ENCODE measurements around the gene MBTPS1. TPM values are rescaled to one million over a fixed set of nuclear protein-coding genes. Genes with fewer than 3 reads are reported as not detected.

Gene MBTPS1
- total RNA-seq, 1 donor from 2014 or later, result 85.9 TPM

DNA sequence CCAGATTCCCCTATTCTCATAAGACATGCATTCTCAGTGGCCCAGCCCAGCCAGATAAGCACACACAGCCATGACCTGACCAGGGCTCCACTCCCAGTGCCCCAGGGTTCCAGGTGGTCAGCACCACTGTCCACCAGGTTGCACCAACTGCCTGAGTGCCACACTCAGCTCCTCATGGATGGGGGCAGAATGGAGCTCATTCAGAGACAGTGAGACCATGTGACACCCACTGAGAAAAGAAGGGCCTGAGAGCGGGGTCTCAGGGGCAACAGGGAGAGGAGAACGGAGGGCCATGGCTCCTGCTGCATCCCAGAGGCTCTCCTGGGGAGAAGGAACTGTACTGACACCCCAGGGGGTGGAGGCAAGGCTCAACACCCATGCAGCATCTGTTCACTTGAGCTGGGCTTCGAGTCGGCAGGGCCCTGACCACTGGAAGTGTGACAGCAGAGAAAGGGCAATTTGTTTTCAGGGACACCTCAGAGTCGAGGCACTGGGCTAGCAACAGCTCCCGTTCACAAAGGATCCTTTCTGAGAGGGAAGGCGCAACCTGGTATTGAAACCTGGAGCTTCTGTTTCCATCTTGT is 55.4 kb downstream of the MBTPS1 start:
- H3K27me3 ChIP-seq (ENCODE audit: insufficient read depth, low read length), result no peaks in the 10 kb centered on the region
- no peak overlapping the region for H3K27ac ChIP-seq (ENCODE audit: low read depth, low read length)
- H3K27ac Mint-ChIP-seq (ENCODE audit: unreplicated experiment), result no peak overlapping the region
- H3K9me3 Mint-ChIP-seq (ENCODE audit: unreplicated experiment), result no peaks in the 10 kb centered on the region
- FAIRE-seq (no peak), DNase-seq (ENCODE audit: low read depth) (no peak)
- peaks cover 21% of the 10 kb centered on the region for H3K36me3 Mint-ChIP-seq (ENCODE audit: low read depth, unreplicated experiment)
- peaks cover 5% of the 10 kb centered on the region for H4K20me1 ChIP-seq (ENCODE audit: insufficient read depth, low read length)
- H3K4me2 ChIP-seq (ENCODE audit: low read length), result no peak overlapping the region
- H2AFZ ChIP-seq (ENCODE audit: low read depth, low read length), result no peak overlapping the region
- H3K4me3 Mint-ChIP-seq (ENCODE audit: unreplicated experiment), result no peak overlapping the region
- no peak for TF ChIP-seq EZH2 (IDR thresholded peaks at IDR 0.05; ENCODE audit: insufficient read depth, low read length)
- no peak for TF ChIP-seq CTCF (IDR thresholded peaks at IDR 0.05; ENCODE audit: insufficient read depth, low read depth, low read length)
- H3K36me3 ChIP-seq (ENCODE audit: insufficient read depth, low read length), result peaks cover 28% of the 10 kb centered on the region
- H3K27me3 Mint-ChIP-seq (ENCODE audit: low read depth, unreplicated experiment), result no peaks in the 10 kb centered on the region
- no peak overlapping the region for H3K9ac ChIP-seq (ENCODE audit: low read length)
- H3K4me1 ChIP-seq (ENCODE audit: insufficient read depth, low read length), result no peaks in the 10 kb centered on the region
- no peak overlapping the region for H3K4me3 ChIP-seq (ENCODE audit: insufficient read depth, low read depth, low read length)
- H3K9me3 ChIP-seq (ENCODE audit: insufficient read depth, low read depth, low read length), result no peaks in the 10 kb centered on the region
- no peaks in the 10 kb centered on the region for H3K4me1 Mint-ChIP-seq (ENCODE audit: low read depth, unreplicated experiment)
- H3K79me2 ChIP-seq (ENCODE audit: insufficient read depth, low read length), result no peaks in the 10 kb centered on the region

DNA sequence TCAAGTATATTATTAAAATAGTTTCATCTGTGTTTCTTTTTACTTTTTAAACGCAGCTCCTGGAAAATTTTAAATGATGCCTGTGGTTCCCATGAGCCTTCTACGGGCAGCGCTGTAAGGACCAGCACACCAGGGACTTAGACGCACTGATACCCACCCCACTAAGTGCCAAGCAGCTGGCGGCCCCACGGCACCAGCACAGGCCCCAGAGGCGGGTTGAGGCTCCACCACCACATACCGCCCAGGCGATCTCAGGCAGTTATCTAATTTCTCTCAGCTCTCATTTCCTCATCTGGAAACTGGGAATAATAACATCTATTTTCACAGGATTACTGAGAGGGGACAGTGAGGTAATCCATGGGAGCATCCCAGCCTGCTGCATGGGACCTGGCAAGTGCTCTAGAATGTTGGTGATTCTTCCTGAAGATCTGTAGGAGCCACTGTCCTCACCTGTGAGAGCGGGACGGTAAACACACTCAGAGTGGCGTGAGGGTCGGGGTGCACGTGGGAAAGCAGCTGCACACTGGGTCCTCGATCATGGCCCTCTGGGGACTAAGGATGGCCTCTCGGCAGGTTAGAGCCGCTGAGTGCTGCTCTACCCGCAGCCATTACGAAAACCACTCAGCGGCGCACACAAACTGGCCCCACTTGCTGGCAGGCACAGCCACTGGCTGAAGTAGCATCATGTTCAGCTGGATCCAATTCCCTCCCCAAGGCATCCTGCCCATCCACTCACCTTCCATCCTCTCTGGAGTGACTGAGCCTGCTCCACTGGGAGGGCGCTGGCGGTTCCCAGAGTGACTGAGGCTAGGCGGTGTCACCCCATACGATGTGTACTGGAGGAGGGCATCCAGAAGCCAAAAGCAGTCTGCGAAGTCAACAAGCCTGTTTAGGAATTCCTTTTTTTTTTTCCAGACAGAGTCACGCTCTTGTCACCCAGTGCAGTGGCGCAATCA is 56.5 kb downstream of the MBTPS1 start:
- H3K36me3 ChIP-seq (ENCODE audit: insufficient read depth, low read length), result peaks cover 23% of the 10 kb centered on the region
- no peak overlapping the region for H2AFZ ChIP-seq (ENCODE audit: low read depth, low read length)
- Mint-ChIP-seq H3K4me1 (ENCODE audit: low read depth, unreplicated experiment) (no peaks in the 10 kb centered on the region), H3K27ac (ENCODE audit: unreplicated experiment) (no peak overlapping the region), H3K4me3 (ENCODE audit: unreplicated experiment) (no peak overlapping the region), H3K27me3 (ENCODE audit: low read depth, unreplicated experiment) (no peaks in the 10 kb centered on the region), H3K36me3 (ENCODE audit: low read depth, unreplicated experiment) (peaks cover 27% of the 10 kb centered on the region), H3K9me3 (ENCODE audit: unreplicated experiment) (no peaks in the 10 kb centered on the region)
- no peak overlapping the region for H3K4me2 ChIP-seq (ENCODE audit: low read length)
- no peak overlapping the region for H3K27ac ChIP-seq (ENCODE audit: low read depth, low read length)
- no peaks in the 10 kb centered on the region for H3K27me3 ChIP-seq (ENCODE audit: insufficient read depth, low read length)
- H3K79me2 ChIP-seq (ENCODE audit: insufficient read depth, low read length), result no peaks in the 10 kb centered on the region
- no peak overlapping the region for H3K4me3 ChIP-seq (ENCODE audit: insufficient read depth, low read depth, low read length)
- TF ChIP-seq CTCF (IDR thresholded peaks at IDR 0.05; ENCODE audit: insufficient read depth, low read depth, low read length), result no peak
- no peak for TF ChIP-seq EZH2 (IDR thresholded peaks at IDR 0.05; ENCODE audit: insufficient read depth, low read length)
- no peak for DNase-seq (ENCODE audit: low read depth)
- FAIRE-seq, result no peak
- peaks cover 7% of the 10 kb centered on the region for H4K20me1 ChIP-seq (ENCODE audit: insufficient read depth, low read length)
- no peak overlapping the region for H3K9ac ChIP-seq (ENCODE audit: low read length)
- no peaks in the 10 kb centered on the region for H3K4me1 ChIP-seq (ENCODE audit: insufficient read depth, low read length)
- no peaks in the 10 kb centered on the region for H3K9me3 ChIP-seq (ENCODE audit: insufficient read depth, low read depth, low read length)
